HepG2 (cell line): ENCODE measurements around the gene BPIFA1. TPM values are rescaled to one million over a fixed set of nuclear protein-coding genes. Genes with fewer than 3 reads are reported as not detected.
A peak's percentile ranks its signal among the peaks of the same experiment; 100 is the strongest.

Experiments
- ARID4A ChIP-seq: sonication (generic); formaldehyde crosslinking; IDR thresholded peaks from 2 replicates; pipeline ENCODE4 v1.5.0; 2020; ENCODE audit warnings: mild to moderate bottlenecking, missing genetic modification reagents, borderline replicate concordance
- KMT2A ChIP-seq: sonication (generic); formaldehyde crosslinking; IDR thresholded peaks from 2 replicates; pipeline ENCODE4 v1.4.0; 2020; ENCODE audit warnings: missing genetic modification reagents
- MIXL1 ChIP-seq: IDR thresholded peaks from 2 replicates; pipeline ENCODE4 v1.6.1; 2016
- MXI1 ChIP-seq: IDR thresholded peaks from 3 replicates; pipeline ENCODE4 v1.6.1; 2012; ENCODE audit warnings: low read depth, low read length, inconsistent platforms, borderline replicate concordance
- PAWR ChIP-seq: sonication (generic); formaldehyde crosslinking; IDR thresholded peaks from 2 replicates; pipeline ENCODE4 v1.4.0; 2020; ENCODE audit warnings: missing genetic modification reagents, mild to moderate bottlenecking, borderline replicate concordance
- PLSCR1 ChIP-seq: sonication (generic); formaldehyde crosslinking; IDR thresholded peaks from 2 replicates; pipeline ENCODE4 v1.5.0; 2020; ENCODE audit warnings: missing genetic modification reagents, mild to moderate bottlenecking, borderline replicate concordance
- POLR2AphosphoS5 ChIP-seq: IDR thresholded peaks from 2 replicates; pipeline ENCODE4 v1.6.1; 2012; ENCODE audit warnings: low read depth, low read length
- PRMT3 ChIP-seq: sonication (generic); formaldehyde crosslinking; IDR thresholded peaks from 2 replicates; pipeline ENCODE4 v1.8.1; 2022; ENCODE audit warnings: low read depth, mild to moderate bottlenecking, moderate library complexity, missing genetic modification reagents, borderline replicate concordance
- REXO4 ChIP-seq: sonication (generic); formaldehyde crosslinking; IDR thresholded peaks from 2 replicates; pipeline ENCODE4 v1.8.0; 2022; ENCODE audit warnings: missing genetic modification reagents, mild to moderate bottlenecking, borderline replicate concordance
- SOX5 ChIP-seq: IDR thresholded peaks from 2 replicates; pipeline ENCODE4 v1.6.1; 2016; ENCODE audit warnings: borderline replicate concordance
- SRSF9 ChIP-seq: fragments of 200-400 bp; formaldehyde crosslinking; IDR thresholded peaks from 2 replicates; pipeline ENCODE4 v1.6.1; 2018; ENCODE audit warnings: borderline replicate concordance, mild to moderate bottlenecking, low read depth, low read length; ENCODE audit not compliant: insufficient read depth, poor library complexity, severe bottlenecking
- TCF12 ChIP-seq, 2 experiments: fragments of 450-650 bp in 1 of 2; sonication (generic) in 1 of 2; formaldehyde crosslinking in 1 of 2; IDR thresholded peaks; 2 replicates each; pipeline versions ENCODE4 v1.6.1 to v1.8.0; 2017 to 2022; ENCODE audit warnings: antibody characterized with exemption in 1 of 2, mild to moderate bottlenecking in 1 of 2, missing genetic modification reagents in 1 of 2, moderate library complexity in 1 of 2
- ZNF253 ChIP-seq: sonication (generic); formaldehyde crosslinking; IDR thresholded peaks from 2 replicates; pipeline ENCODE4 v1.8.0; 2022; ENCODE audit warnings: mild to moderate bottlenecking, missing genetic modification reagents, borderline replicate concordance
- ZNF280D ChIP-seq: sonication (generic); formaldehyde crosslinking; IDR thresholded peaks from 2 replicates; pipeline ENCODE4 v1.5.1; 2020; ENCODE audit warnings: mild to moderate bottlenecking, missing genetic modification reagents
- ZNF441 ChIP-seq: sonication (generic); formaldehyde crosslinking; IDR thresholded peaks from 2 replicates; pipeline ENCODE4 v1.7.0; 2021; ENCODE audit warnings: missing genetic modification reagents, borderline replicate concordance
- ZNF550 ChIP-seq: sonication (generic); formaldehyde crosslinking; IDR thresholded peaks from 2 replicates; pipeline ENCODE4 v1.4.0; 2020; ENCODE audit warnings: mild to moderate bottlenecking, missing genetic modification reagents, borderline replicate concordance
- ZNF678 ChIP-seq: sonication (generic); formaldehyde crosslinking; IDR thresholded peaks from 2 replicates; pipeline ENCODE4 v1.4.0; 2020; ENCODE audit warnings: mild to moderate bottlenecking, missing genetic modification reagents
- ZNF720 ChIP-seq: sonication (generic); formaldehyde crosslinking; IDR thresholded peaks from 2 replicates; pipeline ENCODE4 v1.4.0; 2020; ENCODE audit warnings: missing genetic modification reagents
- polyA plus RNA-seq, 8 experiments: library from polyadenylated mRNA; depleted of rRNA in 3 of 8; stranded (reverse) in 7 of 8; unstranded in 1 of 8; fragments of >200 nt; fragmentation: Illumina TruSeq in 4 of 8; extraction: Trizol in 4 of 8; gene quantifications; 2 replicates each; pipeline versions ENCODE4 v1.2.1 to v1.2.3, GENCODE V29; 2011 to 2016; ENCODE audit warnings: low read depth in 4 of 8, missing spikeins in 1 of 8, mixed read lengths in 1 of 8; ENCODE audit not compliant: insufficient read depth in 1 of 8
- total RNA-seq, 5 experiments: library from RNA; depleted of rRNA; stranded (reverse); fragments of >200 nt; fragmentation: Illumina TruSeq; extraction: Trizol; gene quantifications; 2 replicates each; pipeline ENCODE4 v1.2.3, GENCODE V29; 2016; ENCODE audit warnings: low read depth in 1 of 5
- TF ChIP-seq, protein P1 (sequence below): sonication (generic); formaldehyde crosslinking; IDR thresholded peaks from 2 replicates; pipeline ENCODE4 v1.8.1; 2023; ENCODE audit warnings: missing genetic modification reagents, mild to moderate bottlenecking, borderline replicate concordance

BPIFA1 gene
- total and polyA plus RNA-seq, 2 of the 13 experiments (the other 11 are each of a cell fraction or from before 2014, with no cell fraction given), result not detected

DNA sequence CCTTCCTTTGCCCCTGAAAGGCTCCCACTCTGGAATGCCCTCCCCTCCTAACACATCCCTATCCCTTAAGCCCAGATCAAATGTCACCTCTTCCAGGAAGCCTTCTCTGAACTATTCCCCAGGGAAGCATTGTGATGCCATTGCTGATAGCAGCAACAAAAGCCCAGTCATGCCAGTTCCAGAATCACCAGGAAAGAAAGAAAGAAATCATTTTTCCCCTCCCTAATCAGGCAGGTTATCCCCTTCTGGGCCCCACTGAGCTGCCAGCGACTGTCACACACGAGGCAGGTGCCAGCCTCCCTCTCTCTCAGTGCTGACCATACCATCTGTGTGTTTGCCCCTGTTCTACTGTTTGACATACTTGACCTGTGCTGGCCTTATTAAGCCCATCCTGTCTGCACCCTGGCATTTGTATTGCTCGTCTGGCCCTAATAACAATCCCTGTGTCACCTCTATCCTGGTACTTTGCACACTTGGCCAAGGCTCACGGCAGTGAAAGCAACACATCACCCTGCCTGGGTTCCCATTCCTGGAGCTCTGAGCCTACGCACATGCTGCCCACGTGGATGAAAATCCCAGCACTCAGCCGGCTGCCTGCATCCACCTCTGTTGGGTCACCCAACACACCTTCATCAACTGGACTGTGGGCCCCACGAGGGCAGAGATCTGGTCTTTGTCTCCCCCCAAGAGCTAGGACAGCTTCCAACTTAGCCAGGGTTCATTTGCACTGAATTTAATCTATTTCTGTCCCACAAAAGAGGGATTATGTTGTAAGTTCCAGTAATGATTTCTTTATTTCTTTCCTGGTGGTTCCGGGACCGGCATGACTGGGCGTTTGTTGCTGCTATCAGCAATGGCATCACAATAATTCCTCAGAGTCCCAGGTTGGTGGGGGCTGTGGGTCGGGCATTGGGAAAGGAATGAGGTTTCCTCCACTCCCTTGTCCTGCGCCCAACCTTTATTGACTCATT lies 42.0 kb downstream of the BPIFA1 start (continued):
- TF ChIP-seq ZNF720 (CRISPR knock-in tag) (no peak), PRMT3 (CRISPR knock-in tag) (no peak), ARID4A (peak; percentile 62; the same call in 1 of the 2 replicates), ZNF678 (CRISPR knock-in tag) (peak; percentile 66; the same call in 1 of the 2 replicates), ZNF280D (CRISPR knock-in tag) (no peak), ZNF441 (peak; percentile 94), SOX5 (CRISPR knock-in tag) (peak; percentile 61), PAWR (CRISPR knock-in tag) (no peak), MXI1 (0 out of 3 replicates have a peak, but pooled peaks have one; percentile 66), TCF12 (IDR thresholded peaks at IDR 0.05) (no peak), TCF12 (CRISPR knock-in tag; IDR thresholded peaks at IDR 0.05) (no peak), ZNF253 (CRISPR knock-in tag) (peak; percentile 96), SRSF9 (no peak), POLR2AphosphoS5 (no peak), REXO4 (CRISPR knock-in tag) (peak; percentile 97), PLSCR1 (CRISPR knock-in tag) (peak; percentile 13; the same call in 1 of the 2 replicates), MIXL1 (CRISPR knock-in tag) (peak; percentile 67; the same call in 1 of the 2 replicates), KMT2A (CRISPR knock-in tag) (0 out of 2 replicates have a peak, but pooled peaks have one; percentile 45), ZNF550 (CRISPR knock-in tag) (peak; percentile 27; the same call in 1 of the 2 replicates)
- TF ChIP-seq, protein P1, sequence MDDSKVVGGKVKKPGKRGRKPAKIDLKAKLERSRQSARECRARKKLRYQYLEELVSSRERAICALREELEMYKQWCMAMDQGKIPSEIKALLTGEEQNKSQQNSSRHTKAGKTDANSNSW, result peak; percentile 96
